ENCODE results near the gene RNF220. TPM values are rescaled to one million over a fixed set of nuclear protein-coding genes. Genes with fewer than 3 reads are reported as not detected.

The RNF220 gene
- polyA plus RNA-seq, 1 of the 3 experiments (the other 2 are of a cell fraction), result 83.7 TPM

DNA sequence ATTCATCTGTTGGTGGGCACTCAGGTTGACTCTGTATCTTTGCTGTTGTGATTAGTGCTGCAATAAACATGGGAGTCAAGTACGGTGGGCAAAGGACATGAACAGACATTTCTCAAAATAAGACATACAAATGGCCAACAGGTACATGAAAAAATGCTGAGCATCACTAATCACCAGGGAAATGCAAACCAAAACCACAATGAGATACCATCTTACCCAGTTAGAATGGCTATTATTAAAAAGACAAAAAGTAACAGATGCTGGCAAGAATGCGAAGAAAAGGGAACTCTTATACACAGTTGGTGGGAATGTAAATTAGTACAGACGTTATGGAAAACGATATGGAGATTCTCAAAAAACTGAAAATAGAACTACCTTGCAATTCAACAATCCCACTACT lies 170.3 kb downstream of the RNF220 start:
- POLR2A ChIA-PET, result no interaction called here
- H4K20me1 ChIP-seq (ENCODE audit: insufficient read depth), result no peaks in the 10 kb centered on the region
- CTCF ChIA-PET, result interaction anchor here (2.7 kb wide), 1 partner anchor 19 kb away, joined by 12 read pairs; no protein-coding TSS in a partner anchor
- no peak overlapping the region for H2AFZ ChIP-seq (ENCODE audit: low read depth)
- H3K4me3 ChIP-seq (ENCODE audit: low read depth in 2 of 2, low read length in 1 of 2), result no peak overlapping the region
- no peaks in the 10 kb centered on the region for H3K36me3 ChIP-seq (replicated peaks in 1 of 2; ENCODE audit: control insufficient read depth in 1 of 2, insufficient read depth in 2 of 2, low read length in 1 of 2)
- no peak overlapping the region for H3K4me2 ChIP-seq
- peaks cover 9% of the 10 kb centered on the region; the same call in 1 of the 2 replicates for H3K27me3 ChIP-seq (ENCODE audit: insufficient read depth)
- DNase-seq, result no peak
- no peaks in the 10 kb centered on the region for H3K79me2 ChIP-seq (ENCODE audit: insufficient read depth)
- no peak overlapping the region for H3K27ac ChIP-seq (ENCODE audit: low read depth in 2 of 2, low read length in 1 of 2)
- no peak overlapping the region for H3K9ac ChIP-seq
- no peaks in the 10 kb centered on the region for H3K4me1 ChIP-seq (ENCODE audit: control insufficient read depth in 1 of 2, insufficient read depth in 2 of 2, low read depth in 1 of 2, low read length in 1 of 2)
- no peaks in the 10 kb centered on the region for H3F3A ChIP-seq (replicated peaks; ENCODE audit: insufficient read depth)
- no peaks in the 10 kb centered on the region for H3K9me3 ChIP-seq
- WGBS (ENCODE audit: low lambda C conversion rate), result 48% methylated on average over 4 of the region's 4 CpGs
- no peaks in the 10 kb centered on the region for H3K9me2 ChIP-seq
- TF ChIP-seq, protein P1, sequence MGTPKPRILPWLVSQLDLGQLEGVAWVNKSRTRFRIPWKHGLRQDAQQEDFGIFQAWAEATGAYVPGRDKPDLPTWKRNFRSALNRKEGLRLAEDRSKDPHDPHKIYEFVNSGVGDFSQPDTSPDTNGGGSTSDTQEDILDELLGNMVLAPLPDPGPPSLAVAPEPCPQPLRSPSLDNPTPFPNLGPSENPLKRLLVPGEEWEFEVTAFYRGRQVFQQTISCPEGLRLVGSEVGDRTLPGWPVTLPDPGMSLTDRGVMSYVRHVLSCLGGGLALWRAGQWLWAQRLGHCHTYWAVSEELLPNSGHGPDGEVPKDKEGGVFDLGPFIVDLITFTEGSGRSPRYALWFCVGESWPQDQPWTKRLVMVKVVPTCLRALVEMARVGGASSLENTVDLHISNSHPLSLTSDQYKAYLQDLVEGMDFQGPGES (IDR thresholded peaks at IDR 0.05; ENCODE audit: low read depth, low read length), result no peak
- TF ChIP-seq USF2 (IDR thresholded peaks at IDR 0.05; ENCODE audit: borderline replicate concordance, low read depth, low read length) (no peak), PBX3 (IDR thresholded peaks at IDR 0.05) (no peak), NRF1 (IDR thresholded peaks at IDR 0.05; ENCODE audit: low read depth, low read length) (no peak), YY1 (IDR thresholded peaks at IDR 0.05; ENCODE audit: low read depth) (no peak), RXRA (IDR thresholded peaks at IDR 0.05; ENCODE audit: borderline replicate concordance, low read depth) (no peak), FOXM1 (IDR thresholded peaks at IDR 0.05; ENCODE audit: low read depth) (no peak), TCF12 (IDR thresholded peaks at IDR 0.05) (no peak), SIN3A (IDR thresholded peaks at IDR 0.05; ENCODE audit: borderline replicate concordance, low read depth, low read length) (no peak)
- TF ChIP-seq, protein P2, sequence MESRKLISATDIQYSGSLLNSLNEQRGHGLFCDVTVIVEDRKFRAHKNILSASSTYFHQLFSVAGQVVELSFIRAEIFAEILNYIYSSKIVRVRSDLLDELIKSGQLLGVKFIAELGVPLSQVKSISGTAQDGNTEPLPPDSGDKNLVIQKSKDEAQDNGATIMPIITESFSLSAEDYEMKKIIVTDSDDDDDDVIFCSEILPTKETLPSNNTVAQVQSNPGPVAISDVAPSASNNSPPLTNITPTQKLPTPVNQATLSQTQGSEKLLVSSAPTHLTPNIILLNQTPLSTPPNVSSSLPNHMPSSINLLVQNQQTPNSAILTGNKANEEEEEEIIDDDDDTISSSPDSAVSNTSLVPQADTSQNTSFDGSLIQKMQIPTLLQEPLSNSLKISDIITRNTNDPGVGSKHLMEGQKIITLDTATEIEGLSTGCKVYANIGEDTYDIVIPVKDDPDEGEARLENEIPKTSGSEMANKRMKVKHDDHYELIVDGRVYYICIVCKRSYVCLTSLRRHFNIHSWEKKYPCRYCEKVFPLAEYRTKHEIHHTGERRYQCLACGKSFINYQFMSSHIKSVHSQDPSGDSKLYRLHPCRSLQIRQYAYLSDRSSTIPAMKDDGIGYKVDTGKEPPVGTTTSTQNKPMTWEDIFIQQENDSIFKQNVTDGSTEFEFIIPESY (IDR thresholded peaks at IDR 0.05; ENCODE audit: borderline replicate concordance, low read depth), result no peak

DNA sequence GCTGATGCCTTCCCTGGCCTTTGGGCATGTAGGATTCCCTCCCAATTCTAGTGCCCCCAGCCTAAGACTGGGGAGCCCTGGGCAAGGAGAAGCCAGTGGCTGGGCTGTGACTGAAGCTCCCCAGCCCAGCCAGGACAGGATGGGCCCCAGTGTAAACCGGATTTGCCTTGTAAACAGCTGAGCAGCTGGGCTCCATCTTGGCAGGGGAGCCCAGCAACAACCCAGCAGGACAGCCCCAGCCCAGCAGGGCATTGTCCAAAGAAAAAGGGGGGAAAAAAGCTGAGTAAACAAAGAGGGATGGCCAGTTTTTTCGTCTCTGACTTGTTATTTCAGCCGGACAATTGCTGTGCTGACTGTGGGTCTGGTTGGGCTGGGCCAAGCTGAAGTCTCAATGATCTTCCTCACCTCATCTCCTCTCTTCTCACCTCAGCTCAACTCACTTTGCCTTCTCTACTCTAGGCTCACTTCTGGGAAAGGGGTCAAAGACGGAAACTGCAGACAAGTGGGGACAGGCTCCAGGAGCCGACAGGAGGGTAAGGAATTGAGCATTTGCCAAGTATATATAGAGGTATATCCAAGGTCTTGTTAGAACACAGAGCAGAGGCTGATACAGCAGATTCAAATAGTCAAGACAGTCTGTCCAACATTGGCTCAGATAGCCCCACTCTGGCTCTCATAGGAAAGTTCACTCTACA lies 171.5 kb downstream of the RNF220 start:
- POLR2A ChIA-PET, result no interaction called here
- Histone ChIP-seq H3F3A (replicated peaks; ENCODE audit: insufficient read depth) (no peaks in the 10 kb centered on the region), H3K9me2 (no peaks in the 10 kb centered on the region), H2AFZ (ENCODE audit: low read depth) (no peak overlapping the region), H3K27ac (ENCODE audit: low read depth in 2 of 2, low read length in 1 of 2) (no peak overlapping the region), H3K36me3 (replicated peaks in 1 of 2; ENCODE audit: control insufficient read depth in 1 of 2, insufficient read depth in 2 of 2, low read length in 1 of 2) (no peaks in the 10 kb centered on the region), H3K4me2 (no peak overlapping the region), H3K4me3 (ENCODE audit: low read depth in 2 of 2, low read length in 1 of 2) (no peak overlapping the region), H3K9ac (no peak overlapping the region), H3K27me3 (ENCODE audit: insufficient read depth) (peaks cover 5% of the 10 kb centered on the region; the same call in 1 of the 2 replicates), H4K20me1 (ENCODE audit: insufficient read depth) (no peaks in the 10 kb centered on the region), H3K9me3 (no peaks in the 10 kb centered on the region), H3K4me1 (ENCODE audit: control insufficient read depth in 1 of 2, insufficient read depth in 2 of 2, low read depth in 1 of 2, low read length in 1 of 2) (no peaks in the 10 kb centered on the region), H3K79me2 (ENCODE audit: insufficient read depth) (no peaks in the 10 kb centered on the region)
- WGBS (ENCODE audit: low lambda C conversion rate), result 28% methylated on average over 5 of the region's 5 CpGs
- CTCF ChIA-PET, result interaction anchor here (0.9 to 3.0 kb wide), 4 partner anchors 18 to 359 kb away, joined by 3 to 12 read pairs (median 8); no protein-coding TSS in a partner anchor
- TF ChIP-seq ELF1 (IDR thresholded peaks at IDR 0.05), result no peak
- DNase-seq, result no peak

All from SK-N-SH (cell line).